ENCODE results near the gene LMO3. TPM values are rescaled to one million over a fixed set of nuclear protein-coding genes. Genes with fewer than 3 reads are reported as not detected.
A peak's percentile ranks its signal among the peaks of the same experiment; 100 is the strongest.

Gene LMO3
- total and polyA plus RNA-seq, 4 donors: 0.13 to 1.2 TPM; not detected in 2

DNA sequence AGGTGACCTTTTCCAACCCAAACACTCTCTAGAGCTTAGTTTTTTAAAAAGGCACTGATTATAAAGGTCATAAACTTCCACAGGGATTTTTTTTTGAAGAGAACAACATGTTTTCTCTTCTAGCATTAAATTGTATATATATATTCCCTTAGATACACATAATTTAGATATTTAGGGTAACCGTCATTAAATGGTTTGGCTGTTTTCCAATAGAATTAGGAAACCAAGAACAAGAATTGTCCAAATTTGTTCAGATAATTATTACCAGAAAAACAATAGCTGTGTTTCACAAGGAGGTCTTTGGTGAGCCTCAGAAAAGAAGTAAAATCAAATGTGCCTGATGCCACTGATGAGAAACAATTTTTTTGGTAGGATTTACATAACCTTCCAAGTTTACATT is 26.9 kb downstream of the LMO3 start:
- Histone ChIP-seq H3K9me3 (ENCODE audit: control insufficient read depth in 4 of 4, low read length in 3 of 4) (peaks cover 0 to 2% (median 0%) of the 10 kb centered on the region in 4 donors), H3K4me1 (ENCODE audit: control insufficient read depth in 4 of 4, insufficient read depth in 4 of 4, low read length in 3 of 4) (no peaks in the 10 kb centered on the region), H3K27ac (ENCODE audit: low read depth in 1 of 2, low read length in 2 of 2) (no peak overlapping the region), H3K4me3 (ENCODE audit: low read depth in 1 of 3, low read length in 3 of 3) (no peak overlapping the region), H3K9ac (ENCODE audit: low read depth in 1 of 2, low read length in 2 of 2) (no peak overlapping the region), H3K27me3 (ENCODE audit: control insufficient read depth in 4 of 4, insufficient read depth in 4 of 4, low read length in 3 of 4) (no peaks in the 10 kb centered on the region), H3K36me3 (ENCODE audit: control insufficient read depth in 4 of 4, insufficient read depth in 3 of 4, low read depth in 1 of 4, low read length in 3 of 4) (no peaks in the 10 kb centered on the region)
- TF ChIP-seq EGR1 (IDR thresholded peaks at IDR 0.05; ENCODE audit: low read depth in 2 of 2): no peak
- TF ChIP-seq, protein P1, sequence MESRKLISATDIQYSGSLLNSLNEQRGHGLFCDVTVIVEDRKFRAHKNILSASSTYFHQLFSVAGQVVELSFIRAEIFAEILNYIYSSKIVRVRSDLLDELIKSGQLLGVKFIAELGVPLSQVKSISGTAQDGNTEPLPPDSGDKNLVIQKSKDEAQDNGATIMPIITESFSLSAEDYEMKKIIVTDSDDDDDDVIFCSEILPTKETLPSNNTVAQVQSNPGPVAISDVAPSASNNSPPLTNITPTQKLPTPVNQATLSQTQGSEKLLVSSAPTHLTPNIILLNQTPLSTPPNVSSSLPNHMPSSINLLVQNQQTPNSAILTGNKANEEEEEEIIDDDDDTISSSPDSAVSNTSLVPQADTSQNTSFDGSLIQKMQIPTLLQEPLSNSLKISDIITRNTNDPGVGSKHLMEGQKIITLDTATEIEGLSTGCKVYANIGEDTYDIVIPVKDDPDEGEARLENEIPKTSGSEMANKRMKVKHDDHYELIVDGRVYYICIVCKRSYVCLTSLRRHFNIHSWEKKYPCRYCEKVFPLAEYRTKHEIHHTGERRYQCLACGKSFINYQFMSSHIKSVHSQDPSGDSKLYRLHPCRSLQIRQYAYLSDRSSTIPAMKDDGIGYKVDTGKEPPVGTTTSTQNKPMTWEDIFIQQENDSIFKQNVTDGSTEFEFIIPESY (IDR thresholded peaks at IDR 0.05): no peak
- WGBS: 82% methylated on average over 1 of the region's 1 CpG
- no peak for DNase-seq (ENCODE audit: low spot score)

- 56% methylated on average over 21 of the region's 21 CpGs for WGBS
- no peaks in the 10 kb centered on the region for H3K36me3 ChIP-seq (ENCODE audit: control insufficient read depth in 4 of 4, insufficient read depth in 3 of 4, low read depth in 1 of 4, low read length in 3 of 4)
- no peak overlapping the region for H3K9ac ChIP-seq (ENCODE audit: low read depth in 1 of 2, low read length in 2 of 2)
- no peak overlapping the region for H3K27ac ChIP-seq (ENCODE audit: low read depth in 1 of 2, low read length in 2 of 2)
- TF ChIP-seq HNF4A (conservative IDR thresholded peaks at IDR 0.05) (peak; percentile 18 to 65), NR2F2 (IDR thresholded peaks at IDR 0.05) (no peak), RAD21 (IDR thresholded peaks at IDR 0.05) (peak in 1 of 2 donors; percentile 7), HNF4G (IDR thresholded peaks at IDR 0.05) (peak; percentile 25)
- H3K9me3 ChIP-seq (ENCODE audit: control insufficient read depth in 4 of 4, low read length in 3 of 4): no peaks in the 10 kb centered on the region
- H3K27me3 ChIP-seq (ENCODE audit: control insufficient read depth in 4 of 4, insufficient read depth in 4 of 4, low read length in 3 of 4): no peaks in the 10 kb centered on the region
- H3K4me3 ChIP-seq (ENCODE audit: low read depth in 1 of 3, low read length in 3 of 3): no peak overlapping the region
- H3K4me1 ChIP-seq (ENCODE audit: control insufficient read depth in 4 of 4, insufficient read depth in 4 of 4, low read length in 3 of 4): peaks cover 0 to 4% (median 0%) of the 10 kb centered on the region in 4 donors
- DNase-seq (ENCODE audit: low spot score): peak; percentile 35
Observed at GRCh38 chr12:16573398-16574077, 32.4 kb downstream of the LMO3 start.

DNA sequence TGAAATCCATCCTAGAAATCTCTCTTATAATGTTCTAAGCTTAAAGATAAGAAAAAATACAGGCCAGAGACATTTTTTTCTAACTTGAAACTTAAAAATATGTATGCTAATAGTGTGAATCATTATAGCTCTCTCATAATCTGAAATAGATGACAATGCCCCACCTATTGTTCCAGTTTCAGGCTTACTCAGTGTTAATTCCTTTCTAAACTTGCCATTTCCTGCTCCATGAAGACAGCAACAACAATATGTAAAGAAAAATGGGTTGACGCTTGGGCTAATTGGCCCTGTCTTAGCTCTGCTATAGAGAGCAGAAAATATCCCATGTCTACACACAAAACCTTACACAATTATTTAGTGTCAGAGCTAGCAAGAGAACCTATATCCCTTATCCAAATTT is 37.1 kb downstream of the LMO3 start:
- 83% methylated on average over 1 of the region's 1 CpG for WGBS
- no peak for DNase-seq (ENCODE audit: low spot score)

More for the DNA sequence above, 37.1 kb downstream of the LMO3 start:
- Histone ChIP-seq H3K36me3 (ENCODE audit: control insufficient read depth in 4 of 4, insufficient read depth in 3 of 4, low read depth in 1 of 4, low read length in 3 of 4) (no peaks in the 10 kb centered on the region), H3K27ac (ENCODE audit: low read depth in 1 of 2, low read length in 2 of 2) (no peak overlapping the region), H3K9me3 (ENCODE audit: control insufficient read depth in 4 of 4, low read length in 3 of 4) (no peaks in the 10 kb centered on the region), H3K4me3 (ENCODE audit: low read depth in 1 of 3, low read length in 3 of 3) (no peak overlapping the region), H3K27me3 (ENCODE audit: control insufficient read depth in 4 of 4, insufficient read depth in 4 of 4, low read length in 3 of 4) (no peaks in the 10 kb centered on the region), H3K4me1 (ENCODE audit: control insufficient read depth in 4 of 4, insufficient read depth in 4 of 4, low read length in 3 of 4) (peaks cover 0 to 4% (median 0%) of the 10 kb centered on the region in 4 donors), H3K9ac (ENCODE audit: low read depth in 1 of 2, low read length in 2 of 2) (no peak overlapping the region)
- TF ChIP-seq GABPA (IDR thresholded peaks at IDR 0.05 in 1 of 2, conservative IDR thresholded peaks at IDR 0.05 in 1 of 2): no peak
- no peak for TF ChIP-seq FOXA2 (IDR thresholded peaks at IDR 0.05)
- no peak for TF ChIP-seq ATF3 (IDR thresholded peaks at IDR 0.05)
- no peak for TF ChIP-seq RXRA (IDR thresholded peaks at IDR 0.05)
- TF ChIP-seq, protein P1 (IDR thresholded peaks at IDR 0.05): no peak
- TF ChIP-seq EGR1 (IDR thresholded peaks at IDR 0.05; ENCODE audit: low read depth in 2 of 2): no peak
- no peak for TF ChIP-seq NR2F2 (IDR thresholded peaks at IDR 0.05)
- no peak for TF ChIP-seq CTCF (IDR thresholded peaks at IDR 0.05; ENCODE audit: low read depth, low read length, missing input control)
- no peak for TF ChIP-seq REST (IDR thresholded peaks at IDR 0.05)

Data from liver (tissue), 9 donors.